ENCODE results near the gene NR6A1.

DNA sequence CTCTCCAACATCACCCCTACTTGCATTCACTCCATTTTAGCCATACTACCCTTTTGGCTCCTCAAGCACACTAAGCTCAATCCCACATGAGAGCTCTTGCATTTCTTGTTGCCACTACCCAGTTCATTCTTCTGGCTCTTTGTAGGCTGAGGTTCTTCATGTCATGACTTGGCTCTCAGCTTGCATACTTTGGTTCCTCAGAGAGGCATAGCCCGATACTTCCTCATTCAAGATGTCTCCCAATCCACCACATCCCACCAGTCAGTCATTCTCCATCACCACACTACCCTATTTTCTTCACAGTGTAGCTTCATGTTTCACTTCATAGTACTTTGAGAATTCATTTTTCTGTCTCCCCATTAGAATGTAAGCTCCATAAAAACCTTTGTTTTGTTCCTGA, 116.7 kb downstream of the NR6A1 start:
- TF ChIP-seq EZH2phosphoT487 (IDR thresholded peaks at IDR 0.05; ENCODE audit: borderline replicate concordance, low read length) = no peak
- TF ChIP-seq, protein P1, sequence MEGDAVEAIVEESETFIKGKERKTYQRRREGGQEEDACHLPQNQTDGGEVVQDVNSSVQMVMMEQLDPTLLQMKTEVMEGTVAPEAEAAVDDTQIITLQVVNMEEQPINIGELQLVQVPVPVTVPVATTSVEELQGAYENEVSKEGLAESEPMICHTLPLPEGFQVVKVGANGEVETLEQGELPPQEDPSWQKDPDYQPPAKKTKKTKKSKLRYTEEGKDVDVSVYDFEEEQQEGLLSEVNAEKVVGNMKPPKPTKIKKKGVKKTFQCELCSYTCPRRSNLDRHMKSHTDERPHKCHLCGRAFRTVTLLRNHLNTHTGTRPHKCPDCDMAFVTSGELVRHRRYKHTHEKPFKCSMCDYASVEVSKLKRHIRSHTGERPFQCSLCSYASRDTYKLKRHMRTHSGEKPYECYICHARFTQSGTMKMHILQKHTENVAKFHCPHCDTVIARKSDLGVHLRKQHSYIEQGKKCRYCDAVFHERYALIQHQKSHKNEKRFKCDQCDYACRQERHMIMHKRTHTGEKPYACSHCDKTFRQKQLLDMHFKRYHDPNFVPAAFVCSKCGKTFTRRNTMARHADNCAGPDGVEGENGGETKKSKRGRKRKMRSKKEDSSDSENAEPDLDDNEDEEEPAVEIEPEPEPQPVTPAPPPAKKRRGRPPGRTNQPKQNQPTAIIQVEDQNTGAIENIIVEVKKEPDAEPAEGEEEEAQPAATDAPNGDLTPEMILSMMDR (IDR thresholded peaks at IDR 0.05; ENCODE audit: low read depth, low read length, poor library complexity, severe bottlenecking) = no peak
